GM21619 (cell line): ENCODE measurements around the gene NSG1.
A peak's percentile ranks its signal among the peaks of the same experiment; 100 is the strongest.

Source experiments
- ATAC-seq: cut with Tn5 transposase; IDR thresholded peaks from one replicate; pipeline ENCODE4 v1.9.1; 2021; ENCODE audit not compliant: unreplicated experiment

Gene NSG1

DNA sequence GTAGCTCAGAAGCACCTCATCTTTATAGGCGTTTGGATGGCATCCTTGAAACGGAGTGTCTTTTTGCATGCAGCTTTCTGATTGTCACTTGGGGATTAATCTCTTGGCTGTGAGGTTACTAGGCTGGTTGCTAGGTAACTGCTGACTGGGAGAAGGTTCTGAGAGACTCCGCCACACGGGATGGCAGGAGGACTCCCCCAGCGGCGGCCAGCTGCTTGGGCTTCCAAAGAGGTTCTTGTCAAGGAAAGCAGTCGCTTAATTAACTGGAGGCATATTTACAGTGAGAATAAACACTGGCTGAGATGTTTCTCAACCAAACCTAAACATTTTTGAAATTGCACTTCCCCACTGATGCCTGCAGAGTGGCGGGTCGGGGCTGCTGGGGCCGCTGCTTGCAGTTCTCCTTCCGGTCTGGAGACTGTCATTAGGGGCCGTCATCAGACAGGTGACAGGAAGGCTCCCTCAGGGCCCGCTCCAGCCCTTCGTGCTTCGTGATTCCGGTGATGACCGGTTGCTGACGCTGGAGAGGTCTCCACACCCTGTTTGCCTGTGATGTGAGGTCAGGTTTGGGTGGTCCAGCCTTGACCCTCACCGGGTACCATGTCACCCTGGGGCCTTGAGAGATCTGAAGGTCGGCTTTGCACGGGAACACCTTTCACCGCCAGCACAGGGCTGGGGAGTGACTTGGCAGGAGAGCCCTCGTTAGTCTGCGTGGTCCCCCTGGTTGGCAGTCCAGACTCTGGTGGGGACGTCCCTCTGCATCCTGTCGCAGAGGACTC, 9.1 kb downstream of the NSG1 start:
- ATAC-seq, result peak; percentile 64

DNA sequence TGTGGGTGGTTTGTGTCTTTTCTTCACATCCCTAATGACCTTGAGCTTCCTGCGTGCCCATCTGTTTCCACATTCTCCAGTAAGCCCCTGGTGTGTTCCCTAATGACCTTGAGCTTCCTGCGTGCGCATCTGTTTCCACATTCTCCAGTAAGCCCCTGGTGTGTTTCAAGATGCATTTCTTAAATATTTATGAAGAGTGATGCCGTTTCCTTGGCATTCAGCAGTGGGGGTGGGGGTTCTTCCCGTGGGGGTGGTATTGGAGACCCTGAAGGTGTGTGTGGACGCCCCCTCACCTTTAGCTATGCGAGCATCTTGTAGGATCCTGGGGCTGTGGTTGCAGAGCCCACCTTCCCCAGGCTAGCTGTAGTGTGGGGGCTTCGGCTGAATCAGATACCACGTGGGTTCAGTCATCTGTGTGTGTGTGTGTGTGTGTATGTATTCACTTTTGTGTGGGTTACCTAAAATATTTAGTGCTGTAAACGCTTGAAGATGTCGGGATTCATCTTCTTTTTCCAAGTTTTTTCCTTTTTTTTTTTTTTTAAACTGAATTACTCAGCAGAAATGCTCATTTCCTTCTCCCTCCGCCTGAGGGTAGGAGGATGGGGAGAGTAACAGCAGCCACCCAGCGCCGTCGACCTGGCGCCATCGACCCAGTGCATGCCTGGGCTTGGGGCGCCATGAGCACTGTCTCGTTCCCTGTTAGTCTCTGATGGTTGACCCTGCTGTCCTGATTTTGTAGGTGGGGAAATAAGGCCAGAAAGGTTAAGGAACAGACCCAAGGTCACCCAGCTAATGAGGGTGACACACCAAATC, 9.9 kb downstream of the NSG1 start:
- ATAC-seq, result no peak

DNA sequence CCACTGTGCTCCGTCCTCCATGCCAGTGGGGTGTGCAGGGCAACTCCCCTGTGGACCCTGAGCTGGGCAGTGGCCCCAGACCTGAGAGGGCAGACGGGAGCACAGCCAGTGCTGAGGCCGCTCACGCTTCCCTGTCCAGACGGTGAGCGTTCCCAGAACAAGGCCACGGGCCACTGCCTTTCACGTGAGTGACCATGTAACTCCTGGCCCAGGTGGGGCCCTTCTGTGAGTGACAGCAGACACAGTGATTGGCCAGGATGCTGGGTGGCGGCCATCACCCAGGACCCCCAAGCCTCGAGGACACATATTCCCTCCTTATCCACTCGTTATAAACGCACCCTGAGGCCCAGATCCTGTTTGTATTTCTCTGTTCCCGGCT, 10.5 kb downstream of the NSG1 start:
- ATAC-seq, result no peak

DNA sequence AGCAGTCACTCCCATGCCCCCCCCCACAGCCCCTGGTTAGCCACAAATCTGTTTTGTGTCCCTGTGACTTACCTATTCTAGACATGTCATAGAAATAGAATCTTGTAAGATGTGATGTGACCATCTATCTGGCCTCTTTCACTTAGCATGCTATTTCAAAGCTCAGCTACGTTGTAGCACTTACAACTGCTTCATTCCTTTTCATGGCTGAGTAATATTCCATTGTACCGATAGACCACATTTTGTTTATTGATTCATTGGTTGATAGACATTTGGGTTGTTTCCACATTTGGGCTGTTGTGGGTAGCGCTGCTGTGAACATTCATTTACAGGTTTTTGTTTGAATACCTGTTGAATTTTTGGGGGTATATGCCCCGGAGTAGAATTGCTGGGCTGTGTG, 11.5 kb downstream of the NSG1 start:
- ATAC-seq, result no peak

DNA sequence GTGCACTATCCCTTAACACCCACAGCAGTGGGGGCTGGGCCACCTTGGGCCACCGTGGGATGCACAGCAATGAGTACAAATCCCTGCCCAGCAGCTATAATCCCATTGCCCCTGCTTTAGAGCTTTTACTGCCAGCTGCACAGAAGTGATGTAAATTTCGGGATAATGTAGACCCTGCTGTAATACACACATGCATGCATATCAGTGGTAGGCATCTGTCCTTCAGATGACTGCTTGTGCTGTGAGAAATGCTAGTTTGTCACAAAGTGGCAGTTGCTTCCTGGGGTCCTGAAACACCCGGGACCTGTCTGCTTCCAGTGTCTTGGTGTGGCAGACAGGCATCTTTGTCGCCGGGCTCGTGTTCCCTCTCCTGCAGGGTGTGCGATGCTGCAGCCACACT, 14.1 kb downstream of the NSG1 start:
- ATAC-seq, result no peak

DNA sequence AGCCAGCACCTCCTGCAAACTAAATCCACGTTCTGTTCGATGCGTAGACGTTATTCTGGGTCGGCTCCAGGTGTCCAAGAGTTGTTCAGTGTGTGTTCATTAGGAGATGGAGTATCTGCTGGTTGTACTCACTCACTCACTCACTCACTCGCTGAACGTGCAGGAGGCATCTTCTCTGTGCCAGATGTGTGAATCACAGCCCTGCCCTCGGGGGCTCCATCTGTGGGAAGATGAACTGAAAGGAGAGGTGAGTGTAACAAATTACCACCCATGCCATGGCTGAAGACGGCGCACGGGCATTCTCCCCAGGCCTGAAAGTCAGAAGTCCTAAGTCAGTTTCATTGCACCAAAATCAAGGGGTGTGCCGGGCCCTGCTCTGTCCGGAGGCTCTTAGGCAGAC, 16.1 kb downstream of the NSG1 start:
- no peak for ATAC-seq

DNA sequence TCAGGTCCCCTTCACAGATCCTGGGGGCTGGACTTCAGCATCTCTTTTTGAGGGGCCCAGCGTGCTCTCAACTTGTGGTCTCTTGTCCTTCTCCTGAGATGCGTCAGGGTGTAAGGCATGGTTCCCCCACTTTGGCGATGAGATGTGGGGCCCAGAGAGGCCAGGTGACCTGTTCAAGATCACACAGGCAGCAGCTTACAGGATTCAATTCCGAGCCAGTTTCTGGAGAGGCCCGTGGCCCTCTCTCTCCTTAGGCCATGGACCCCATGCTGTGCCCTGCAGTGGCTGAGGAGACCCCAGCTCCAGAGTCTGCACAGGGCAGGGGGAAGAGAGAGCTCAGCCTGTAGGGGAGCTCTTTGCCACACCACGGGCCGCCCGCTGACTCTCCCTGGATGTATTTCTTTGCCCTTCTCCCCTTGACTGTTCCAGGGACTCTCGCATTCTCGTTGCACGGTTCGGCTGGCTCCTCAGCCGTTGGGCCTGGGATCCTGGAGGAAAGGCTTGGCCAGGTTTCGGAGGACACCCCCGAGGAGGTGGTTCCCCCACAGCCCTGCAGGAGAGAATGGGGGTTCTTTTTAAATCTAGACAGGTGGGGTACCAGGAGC, 18.6 kb downstream of the NSG1 start:
- no peak for ATAC-seq

DNA sequence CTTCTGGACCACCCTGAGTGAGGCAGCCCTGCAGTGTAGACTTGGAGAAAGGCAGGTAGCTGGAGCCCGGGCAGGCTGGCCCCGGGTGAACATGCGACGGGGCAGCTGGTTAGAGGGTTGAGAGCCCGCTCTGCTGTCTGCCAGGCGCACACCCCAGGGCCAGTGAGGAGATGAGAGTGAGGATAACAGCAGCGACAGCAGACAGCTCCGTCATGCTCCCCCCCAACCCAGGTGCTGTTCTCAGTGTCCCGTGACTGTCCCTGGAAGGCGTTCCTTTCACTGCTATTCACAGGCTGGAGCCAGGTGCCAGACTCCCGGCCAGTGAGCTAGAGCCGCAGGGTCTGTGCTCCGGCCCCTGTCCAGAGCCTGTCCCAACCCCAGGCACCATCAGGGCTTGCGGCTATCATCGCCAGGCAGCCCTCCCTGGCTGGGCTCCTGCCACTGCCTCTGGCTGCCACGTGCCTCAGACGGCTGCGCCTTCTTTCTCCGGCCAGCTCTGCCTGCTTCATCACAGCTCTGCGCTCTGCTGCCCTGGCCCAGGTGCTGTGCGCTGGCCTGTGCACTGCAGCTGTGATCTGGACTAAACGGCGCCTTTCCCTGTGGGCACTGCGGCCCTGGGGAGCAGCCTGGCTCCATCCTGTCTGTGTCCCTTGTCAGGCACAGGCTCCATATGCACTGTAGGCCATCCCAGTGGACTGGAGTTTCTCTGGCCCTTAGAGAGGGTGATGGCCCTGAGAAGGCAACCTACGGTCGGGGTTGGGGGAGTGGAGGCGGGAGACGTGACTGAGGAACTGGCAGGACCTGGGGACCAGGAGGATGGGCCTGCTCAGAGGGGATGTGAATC, 19.8 kb downstream of the NSG1 start:
- no peak for ATAC-seq

DNA sequence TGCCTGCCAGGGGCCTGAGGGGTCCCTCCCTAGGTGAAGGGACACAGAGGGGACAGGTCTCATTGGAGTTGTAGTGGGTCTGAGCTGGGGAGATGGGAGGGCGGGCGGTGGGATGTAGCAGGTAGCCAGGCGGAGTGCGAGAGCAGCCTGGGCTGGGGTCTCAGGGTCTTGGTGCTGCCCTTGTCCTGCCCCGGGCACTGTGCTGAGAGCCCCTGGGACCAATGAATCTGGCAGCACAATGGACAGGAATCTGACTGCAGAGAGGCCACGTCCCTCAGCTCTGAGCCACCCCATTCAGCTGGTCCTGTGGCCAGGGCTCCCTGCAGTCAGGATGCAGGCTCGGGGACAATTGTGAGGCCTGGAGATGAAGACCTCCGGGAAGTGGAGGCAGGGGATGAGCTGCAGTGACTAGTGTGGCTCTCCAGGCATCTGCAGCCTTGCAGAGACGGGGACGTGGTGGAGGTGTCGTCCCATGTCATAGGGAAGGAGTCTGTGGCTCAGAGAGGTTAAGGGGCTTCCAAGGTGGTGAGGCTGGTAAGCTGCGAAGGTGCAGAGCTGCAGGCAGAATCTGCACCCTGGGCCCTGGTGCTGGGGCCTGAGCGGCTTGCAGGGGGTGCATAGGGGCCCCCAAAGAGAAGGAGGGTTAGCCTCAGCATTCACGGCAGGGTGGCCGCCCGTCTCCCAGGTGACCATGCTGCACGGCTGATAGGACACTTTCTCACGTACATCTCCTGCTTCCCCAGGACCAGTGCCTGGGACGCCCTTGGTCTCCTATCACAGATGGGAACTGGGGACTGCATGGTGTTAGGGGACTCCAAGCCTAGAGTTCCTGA, 20.6 kb downstream of the NSG1 start:
- ATAC-seq, result no peak

DNA sequence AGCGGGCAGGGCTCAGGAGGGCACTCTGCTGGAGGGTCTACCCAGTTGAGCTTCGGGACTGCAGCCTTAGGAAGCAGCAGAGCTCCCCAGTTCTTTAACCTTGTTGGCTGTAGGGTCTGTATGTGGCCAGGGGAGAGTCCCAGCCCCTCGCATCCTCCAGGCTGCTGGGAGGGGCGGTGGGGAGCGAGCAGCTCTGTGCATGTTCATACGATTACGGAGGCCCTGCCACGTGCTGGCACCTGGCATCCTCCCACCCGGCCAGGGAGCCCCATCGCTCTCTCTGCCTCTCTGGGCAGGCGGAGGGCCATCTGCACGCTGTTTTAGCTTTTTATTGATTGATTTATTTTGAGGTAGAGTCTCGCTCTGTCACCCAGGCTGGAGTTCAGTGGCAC, 21.2 kb downstream of the NSG1 start:
- no peak for ATAC-seq

DNA sequence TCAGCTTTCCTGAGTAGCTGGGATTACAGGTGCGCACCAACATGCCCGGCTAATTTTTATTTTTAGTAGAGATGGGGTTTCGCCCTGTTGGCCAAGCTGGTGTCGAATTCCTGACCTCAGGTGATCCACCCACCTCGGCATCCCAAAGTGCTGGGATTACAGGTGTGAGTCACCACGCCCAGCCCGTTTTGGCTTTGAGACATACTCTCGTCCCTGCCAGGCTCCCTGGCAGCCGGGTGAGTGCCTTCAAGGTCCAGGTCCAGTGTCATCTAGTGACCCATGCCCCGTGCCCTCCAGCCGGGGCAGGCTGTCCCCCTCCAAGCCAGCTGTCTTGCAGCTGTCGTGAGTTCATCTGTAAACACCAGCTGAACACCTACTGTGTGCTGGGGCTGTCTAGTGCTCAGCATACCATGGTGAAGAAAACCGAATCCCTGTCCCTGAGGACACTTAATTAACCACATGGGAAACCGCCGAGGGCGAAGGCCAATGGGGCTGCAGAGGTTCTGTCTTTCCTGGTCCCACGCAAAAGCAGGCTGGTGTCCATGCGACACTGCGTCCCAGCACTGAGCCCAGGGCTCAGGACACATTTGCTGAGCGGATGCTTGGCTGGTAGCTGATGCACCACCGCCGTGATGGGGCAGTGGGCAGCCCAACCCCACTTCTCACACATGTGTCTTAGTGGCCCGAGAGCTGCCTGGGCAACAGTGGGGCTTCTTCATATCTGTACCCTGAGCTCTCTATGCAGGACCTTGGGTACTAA, 21.9 kb downstream of the NSG1 start:
- ATAC-seq, result no peak

DNA sequence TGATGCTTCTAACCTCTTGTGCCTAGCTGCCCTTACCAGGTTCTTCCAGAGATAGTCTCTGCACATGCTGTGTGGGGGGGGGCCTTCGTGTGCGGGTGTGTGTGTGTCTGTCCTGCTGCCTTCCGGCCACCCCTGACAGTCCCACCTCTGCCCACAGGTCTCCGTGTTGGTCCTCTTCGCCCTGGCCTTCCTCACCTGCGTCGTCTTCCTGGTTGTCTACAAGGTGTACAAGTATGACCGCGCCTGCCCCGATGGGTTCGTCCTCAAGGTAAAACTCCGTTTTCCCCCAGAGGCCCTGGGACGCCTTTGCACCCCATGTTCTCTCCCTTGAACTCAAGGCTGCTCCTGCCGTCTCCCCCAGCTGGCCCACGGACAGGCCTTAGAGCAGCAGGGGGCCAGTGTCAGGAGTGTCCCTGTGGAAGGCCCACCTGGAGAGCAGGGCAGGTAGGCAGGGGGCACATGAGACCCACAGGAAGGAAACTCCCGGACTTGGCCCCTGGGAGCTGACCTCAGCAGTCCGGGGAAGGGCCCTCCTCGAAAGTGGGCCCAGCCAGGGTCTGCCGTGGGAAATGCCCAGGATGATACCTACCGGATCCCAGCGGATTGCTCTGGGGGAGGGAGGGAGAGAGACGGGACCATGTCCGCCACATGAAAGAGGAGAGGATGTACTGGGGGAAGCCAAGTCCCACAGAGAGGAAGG, 22.7 kb downstream of the NSG1 start:
- no peak for ATAC-seq

DNA sequence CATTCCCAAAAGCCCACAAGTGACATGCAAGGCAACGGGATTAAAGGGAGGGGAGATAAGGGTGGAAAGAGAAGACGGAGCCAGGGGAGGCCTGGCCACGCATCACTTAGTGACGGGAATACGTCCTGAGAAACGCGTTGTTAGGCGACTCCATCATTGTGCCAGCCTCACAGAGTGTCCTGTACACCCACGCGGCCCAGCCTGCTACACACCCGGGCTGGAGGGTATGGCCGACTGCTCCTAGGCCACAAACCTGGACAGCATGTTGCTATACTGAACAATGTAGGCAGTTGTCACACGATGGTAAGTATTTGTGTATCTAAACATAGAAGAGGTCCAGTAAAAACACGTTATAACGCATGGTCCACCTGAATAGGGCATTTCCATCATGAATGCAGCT, 23.4 kb downstream of the NSG1 start:
- ATAC-seq, result no peak

DNA sequence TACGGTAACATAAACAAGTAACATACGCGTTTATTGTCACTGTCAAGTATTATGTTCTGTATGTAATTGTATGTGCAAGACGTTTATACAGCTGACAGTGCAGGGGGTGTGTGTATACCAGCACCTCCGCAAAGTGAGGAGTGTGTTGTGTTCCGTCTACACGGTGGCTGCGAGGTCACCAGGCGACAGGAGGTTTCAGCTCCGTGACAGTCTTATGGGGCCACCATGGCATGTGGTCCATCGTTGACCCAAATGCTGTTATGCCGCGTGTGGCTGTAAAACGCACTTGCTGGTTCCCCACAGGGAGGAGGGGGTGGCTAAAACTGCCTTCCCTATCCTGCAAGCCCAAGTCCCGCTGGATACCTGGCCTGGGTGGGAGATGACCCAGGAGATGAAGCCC, 25.0 kb downstream of the NSG1 start:
- ATAC-seq, result no peak

DNA sequence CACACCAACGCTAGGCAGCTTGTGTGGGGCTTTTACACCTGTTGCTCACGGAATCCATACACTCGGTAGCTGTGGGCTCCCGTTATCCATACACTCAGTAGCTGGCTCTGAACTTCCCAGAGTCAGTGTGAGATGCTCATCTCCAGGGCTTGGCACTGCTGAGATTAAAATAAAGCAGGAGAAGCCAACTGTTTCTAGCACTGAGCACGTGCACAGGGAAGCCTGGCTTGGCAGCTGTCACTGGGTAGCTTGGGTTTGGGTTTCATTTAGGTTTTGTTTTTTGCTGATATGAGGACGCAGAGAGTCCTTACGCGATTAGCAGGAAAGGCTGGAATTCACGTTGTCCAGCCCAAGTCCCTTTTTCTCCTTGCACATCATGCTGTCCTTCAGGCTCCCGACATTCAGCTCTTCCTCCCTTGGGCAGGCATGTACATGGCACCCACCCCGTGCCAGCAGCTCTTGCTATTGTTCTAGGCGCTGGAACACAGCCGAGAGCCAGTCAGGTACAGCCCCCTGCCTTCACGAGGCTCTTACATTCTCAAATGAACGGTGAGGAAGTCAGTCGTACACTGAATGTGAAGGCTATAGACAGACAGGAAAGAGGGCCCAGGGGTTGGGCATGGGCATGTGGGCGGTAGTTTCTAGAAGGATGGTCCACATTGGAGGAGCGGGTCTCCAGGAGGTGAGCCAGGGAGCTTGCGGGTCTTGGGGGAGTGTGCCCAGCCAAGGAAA, 25.9 kb downstream of the NSG1 start:
- ATAC-seq, result no peak

DNA sequence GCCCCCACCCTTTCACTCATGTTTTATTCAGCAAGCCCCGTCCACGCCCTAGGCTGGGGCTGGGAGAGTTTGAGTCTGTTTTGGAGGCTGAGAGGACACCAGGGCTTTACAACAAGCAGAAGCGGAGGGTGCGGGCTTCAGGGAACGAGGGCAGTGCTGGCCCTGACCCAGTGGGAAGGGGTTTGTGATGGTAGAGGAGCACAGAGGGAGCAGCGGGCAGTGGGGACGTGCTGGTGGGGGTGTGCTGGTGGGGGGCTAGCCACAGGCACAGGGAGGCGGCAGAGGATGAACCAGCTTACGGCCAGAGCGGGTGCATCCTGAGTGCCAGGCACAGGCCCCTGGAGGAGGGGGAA, 26.4 kb downstream of the NSG1 start:
- ATAC-seq, result no peak

DNA sequence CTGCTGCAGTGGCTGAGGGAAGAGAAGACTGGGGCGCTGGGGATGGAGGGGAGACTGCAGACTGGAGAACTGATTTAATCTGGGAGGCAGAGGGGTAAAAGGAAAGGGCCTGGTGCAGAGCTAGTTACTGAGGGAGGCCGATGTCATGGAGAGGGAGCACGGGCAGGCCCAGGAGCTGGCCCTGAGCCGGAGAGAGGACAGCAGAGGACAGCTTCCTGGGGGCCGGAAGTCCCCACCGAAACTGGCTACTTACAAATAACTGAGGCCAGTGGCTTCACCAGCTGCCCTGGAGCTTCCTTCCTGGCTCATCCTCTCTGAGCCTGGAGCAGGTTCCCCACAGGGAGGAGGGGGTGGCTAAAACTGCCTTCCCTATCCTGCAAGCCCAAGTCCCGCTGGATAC, 26.9 kb downstream of the NSG1 start:
- no peak for ATAC-seq

DNA sequence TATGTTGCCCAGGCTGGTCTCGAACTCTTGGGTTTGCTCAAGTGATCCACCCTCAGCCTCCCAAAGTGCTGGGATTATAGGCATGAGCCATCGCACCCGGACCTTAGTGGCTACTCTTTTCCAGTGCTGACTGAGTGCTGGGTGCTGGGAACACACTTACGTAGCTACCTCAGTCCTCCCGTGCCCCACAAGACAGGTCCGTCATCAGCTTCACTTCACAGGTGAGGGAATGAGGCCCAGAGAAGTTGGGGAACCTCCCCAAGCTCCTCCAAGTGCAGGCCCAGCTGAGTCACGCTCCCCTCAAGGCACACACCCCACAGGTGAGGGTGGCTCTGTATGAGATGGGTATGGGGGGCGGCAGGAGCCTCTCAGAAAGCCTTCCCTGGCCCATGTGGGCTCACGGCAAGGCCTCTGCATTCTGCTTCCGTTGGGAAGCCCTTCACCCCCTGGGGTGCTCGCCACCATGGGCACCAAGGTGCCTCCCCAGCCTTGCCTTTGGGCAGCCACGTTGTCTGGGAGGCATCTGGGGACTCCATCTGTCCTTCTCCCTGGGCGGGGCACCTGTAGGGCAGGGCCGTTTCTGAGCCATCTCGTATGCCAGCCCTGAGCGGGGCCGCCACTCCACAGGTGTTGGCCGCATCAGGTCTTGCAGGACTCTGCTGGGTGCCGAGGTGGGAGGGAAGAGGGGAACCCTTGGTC, 28.4 kb downstream of the NSG1 start:
- ATAC-seq, result no peak
